HCT116 (cell line): ENCODE data around the gene EEF1A2. TPM values are rescaled to one million over a fixed set of nuclear protein-coding genes. Genes with fewer than 3 reads are reported as not detected.

ENCODE experiments used
- ATAC-seq: fragments of 200-7000 bp; cut with Tn5 transposase; 2 replicates; pipeline ENCODE4 v1.9.1; 2020; ENCODE audit warnings: mild to moderate bottlenecking, moderate library complexity
- BruUV-seq: library from RNA; stranded (reverse); fragments of 400-500 nt; replicated peaks from 2 replicates; lab custom pipeline; 2021; lab: Mats Ljungman, UMichigan
- CTCF ChIA-PET: fragments of 300-600 bp; sonication (Branson Sonifier 250); formaldehyde crosslinking; loops from one replicate; lab custom pipeline; 2021; ENCODE audit warnings: antibody characterized with exemption; lab: Charles Lee
- POLR2A ChIA-PET: fragments of 300-600, 350-600 bp; sonication (Branson Sonifier 250); formaldehyde crosslinking; loops from one replicate; lab custom pipeline; 2021; ENCODE audit warnings: antibody characterized with exemption; lab: Charles Lee
- RAD21 ChIA-PET, 2 experiments: fragments of 300-600 bp; sonication (Branson Sonifier 250); formaldehyde crosslinking; loops; one replicate each; lab custom pipeline; 2023; ENCODE audit warnings: low total read pairs in 2 of 2; ENCODE audit not compliant: uncharacterized antibody in 2 of 2, unreplicated experiment in 2 of 2, low non-redundant PET in 1 of 2; lab: Charles Lee
- DNase-seq: peaks from one replicate; pipeline ENCODE4 v3.0.0-alpha.2; 2010; ENCODE audit warnings: low read depth, low spot score
- H2AFZ ChIP-seq: fragments of 200-600 bp; shearing (Covaris generic), sonication (generic); 2 replicates; pipeline ENCODE4 v1.6.1; 2017; ENCODE audit warnings: low read depth, mixed run types, mixed read lengths, antibody characterized with exemption, low read length; ENCODE audit not compliant: poor library complexity, severe bottlenecking
- H3K27ac ChIP-seq: 2 replicates; pipeline ENCODE4 v1.5.1; 2012; ENCODE audit warnings: low read depth, low read length
- H3K27me3 ChIP-seq: fragments of 200-600 bp; sonication (generic); 2 replicates; pipeline ENCODE4 v1.6.1; 2016; ENCODE audit warnings: mixed run types, low read length, mixed read lengths; ENCODE audit not compliant: insufficient read depth
- H3K36me3 ChIP-seq, 2 experiments: fragments of 200-500 bp in 1 of 2; fragments of 200-600 bp in 1 of 2; sonication (Bioruptor generic) in 1 of 2; sonication (generic) in 1 of 2; 2 replicates each; pipeline versions ENCODE4 v1.5.1 to v1.6.1; 2014 to 2016; ENCODE audit warnings: low read length in 2 of 2, inconsistent platforms in 1 of 2, mixed read lengths in 1 of 2, mixed run types in 1 of 2; ENCODE audit not compliant: insufficient read depth in 2 of 2, control insufficient read depth in 1 of 2
- H3K4me1 ChIP-seq, 2 experiments: fragments of 200-600 bp in 1 of 2; sonication (generic) in 1 of 2; 2 replicates each; pipeline versions ENCODE4 v1.5.1 to v1.6.1; 2012 to 2017; ENCODE audit warnings: low read length in 2 of 2, inconsistent platforms in 1 of 2, mild to moderate bottlenecking in 1 of 2, mixed read lengths in 1 of 2, mixed run types in 1 of 2, moderate library complexity in 1 of 2; ENCODE audit not compliant: insufficient read depth in 2 of 2, control insufficient read depth in 1 of 2
- H3K4me2 ChIP-seq: fragments of 200-600 bp; sonication (generic); 2 replicates; pipeline ENCODE4 v1.6.1; 2017; ENCODE audit warnings: mixed run types, low read length, mixed read lengths
- H3K4me3 ChIP-seq, 2 experiments: fragments of 200-600 bp in 1 of 2; sonication (generic) in 1 of 2; replicated peaks in 1 of 2; 2 replicates each; pipeline ENCODE4 v1.5.1; 2011 to 2016; ENCODE audit warnings: low read length in 2 of 2, control low read depth in 1 of 2, low read depth in 1 of 2, mild to moderate bottlenecking in 1 of 2, mixed read lengths in 1 of 2, mixed run types in 1 of 2
- H3K79me2 ChIP-seq: fragments of 200-600 bp; sonication (generic); 2 replicates; pipeline ENCODE4 v1.6.1; 2017; ENCODE audit warnings: mild to moderate bottlenecking, mixed run types, low read length, moderate library complexity, mixed read lengths; ENCODE audit not compliant: insufficient read depth
- H3K9ac ChIP-seq: fragments of 200-600 bp; sonication (generic); 2 replicates; pipeline ENCODE4 v1.6.1; 2016; ENCODE audit warnings: low read length, mixed read lengths
- H3K9me2 ChIP-seq: fragments of 200-600 bp; sonication (generic), shearing (Covaris generic); 2 replicates; pipeline ENCODE4 v1.6.1; 2017; ENCODE audit warnings: mixed run types, mild to moderate bottlenecking, moderate library complexity; ENCODE audit not compliant: insufficient read depth
- H3K9me3 ChIP-seq, 2 experiments: fragments of 200-500 bp in 1 of 2; fragments of 200-600 bp in 1 of 2; sonication (Bioruptor generic) in 1 of 2; sonication (generic) in 1 of 2; 2 replicates each; pipeline ENCODE4 v1.6.1; 2014 to 2017; ENCODE audit warnings: low read length in 2 of 2, mixed read lengths in 2 of 2, inconsistent platforms in 1 of 2, low read depth in 1 of 2, mild to moderate bottlenecking in 1 of 2, mixed run types in 1 of 2, moderate library complexity in 1 of 2; ENCODE audit not compliant: control insufficient read depth in 1 of 2, insufficient read depth in 1 of 2
- H4K20me1 ChIP-seq: fragments of 200-600 bp; sonication (generic), shearing (Covaris generic); 2 replicates; pipeline ENCODE4 v1.6.1; 2017; ENCODE audit warnings: mixed run types, mild to moderate bottlenecking, moderate library complexity; ENCODE audit not compliant: insufficient read depth
- ATF3 ChIP-seq: IDR thresholded peaks from 2 replicates; pipeline ENCODE4 v1.6.1; 2012
- CBX3 ChIP-seq: IDR thresholded peaks from 2 replicates; pipeline ENCODE4 v1.6.1; 2012; ENCODE audit warnings: low read depth
- CEBPB ChIP-seq: IDR thresholded peaks from 2 replicates; pipeline ENCODE4 v1.6.1; 2012; ENCODE audit warnings: low read depth
- CTCF ChIP-seq, 3 experiments: fragments of 200-600 bp in 1 of 3; sonication (generic) in 1 of 3; IDR thresholded peaks in 2 of 3; conservative IDR thresholded peaks in 1 of 3; 2 replicates each; pipeline ENCODE4 v1.5.1; 2012 to 2017; ENCODE audit warnings: low read depth in 2 of 3, low read length in 2 of 3, antibody characterized with exemption in 1 of 3, borderline replicate concordance in 1 of 3, control low read depth in 1 of 3, mild to moderate bottlenecking in 1 of 3, mixed read lengths in 1 of 3, mixed run types in 1 of 3, moderate library complexity in 1 of 3; ENCODE audit not compliant: insufficient read depth in 1 of 3
- EGR1 ChIP-seq: IDR thresholded peaks from 2 replicates; pipeline ENCODE4 v1.6.1; 2012; ENCODE audit warnings: low read depth
- ELF1 ChIP-seq: IDR thresholded peaks from 2 replicates; pipeline ENCODE4 v1.6.1; 2012; ENCODE audit warnings: low read depth, borderline replicate concordance
- EZH2phosphoT487 ChIP-seq: fragments of 200-600 bp; IDR thresholded peaks from 2 replicates; pipeline ENCODE4 v1.6.1; 2018; ENCODE audit warnings: antibody characterized with exemption, borderline replicate concordance
- FOSL1 ChIP-seq: IDR thresholded peaks from 2 replicates; pipeline ENCODE4 v1.6.1; 2012; ENCODE audit warnings: low read depth
- MAX ChIP-seq: IDR thresholded peaks from 2 replicates; pipeline ENCODE4 v1.6.1; 2012
- POLR2A ChIP-seq: IDR thresholded peaks from 2 replicates; pipeline ENCODE4 v1.7.0; 2011; ENCODE audit warnings: borderline replicate concordance; ENCODE audit not compliant: insufficient read depth, insufficient read length; ENCODE audit errors: extremely low read depth
- POLR2AphosphoS5 ChIP-seq: IDR thresholded peaks from 2 replicates; pipeline ENCODE4 v1.6.1; 2011; ENCODE audit warnings: mild to moderate bottlenecking, low read depth, low read length, moderate library complexity
- RAD21 ChIP-seq: IDR thresholded peaks from 2 replicates; pipeline ENCODE4 v1.6.1; 2012; ENCODE audit warnings: low read depth, mild to moderate bottlenecking
- REST ChIP-seq: IDR thresholded peaks from 2 replicates; pipeline ENCODE4 v1.6.1; 2012; ENCODE audit warnings: low read depth
- SIN3A ChIP-seq: IDR thresholded peaks from 2 replicates; pipeline ENCODE4 v1.6.1; 2012; ENCODE audit warnings: low read depth
- SP1 ChIP-seq: IDR thresholded peaks from 2 replicates; pipeline ENCODE4 v1.6.1; 2012; ENCODE audit warnings: low read depth
- TCF7L2 ChIP-seq: IDR thresholded peaks from 2 replicates; pipeline ENCODE4 v1.7.0; 2011; ENCODE audit warnings: borderline replicate concordance, inconsistent platforms; ENCODE audit not compliant: insufficient read depth, insufficient read length; ENCODE audit errors: extremely low read depth
- YY1 ChIP-seq: IDR thresholded peaks from 2 replicates; pipeline ENCODE4 v1.6.1; 2011; ENCODE audit warnings: low read length, low read depth, moderate library complexity, mild to moderate bottlenecking; ENCODE audit not compliant: insufficient replicate concordance; ENCODE audit errors: extremely low read depth
- ZBTB33 ChIP-seq: IDR thresholded peaks from 2 replicates; pipeline ENCODE4 v1.6.1; 2011; ENCODE audit warnings: mild to moderate bottlenecking, low read length, moderate library complexity; ENCODE audit not compliant: insufficient replicate concordance; ENCODE audit errors: extremely low read depth
- ZFX ChIP-seq: fragments of 450-650 bp; IDR thresholded peaks from 2 replicates; pipeline ENCODE4 v1.6.1; 2017
- intact Hi-C: fragments of 100-400 bp; cut with micrococcal nuclease; formaldehyde crosslinking; loops from 2 replicates; pipeline ENCODE4 v1.10.0; 2022
- total RNA-seq: library from RNA; stranded (reverse); gene quantifications from one replicate; pipeline ENCODE4 v1.2.1, GENCODE V29; 2021; ENCODE audit not compliant: unreplicated experiment

The EEF1A2 gene
- total RNA-seq, 1 experiment from 2014 or later: 454 TPM

- no peak for TF ChIP-seq TCF7L2
- TF ChIP-seq, all 23 proteins: peak for 0
Measured at GRCh38 chr20:63504642-63505041, 5.8 kb upstream of the EEF1A2 start (continued).

- no peak for ATAC-seq
- Histone ChIP-seq H3K4me3 (no peak overlapping the region), H3K27ac (no peak overlapping the region), H3K4me1 (peaks cover 12 to 22% of the 10 kb centered on the region in 2 experiments), H3K9me3 (no peaks in the 10 kb centered on the region; a peak in 1 of 4 replicates), H3K9me2 (no peaks in the 10 kb centered on the region), H3K79me2 (peaks cover under 1% of the 10 kb centered on the region; the same call in 1 of the 2 replicates), H3K36me3 (no peaks in the 10 kb centered on the region), H3K27me3 (no peaks in the 10 kb centered on the region), H2AFZ (no peak overlapping the region), H4K20me1 (no peaks in the 10 kb centered on the region), H3K4me2 (no peak overlapping the region), H3K9ac (no peak overlapping the region)
- POLR2A ChIA-PET: interaction anchor here (1.3 kb wide), 1 partner anchor 17 kb away, joined by 3 read pairs; the partner anchor contains the start of gene PPDPF
- no peak for TF ChIP-seq SIN3A
- no peak for TF ChIP-seq REST
- TF ChIP-seq CEBPB: no peak
- no peak for TF ChIP-seq RAD21
- TF ChIP-seq SP1: no peak
- TF ChIP-seq FOSL1: no peak
- TF ChIP-seq ELF1: no peak
- no peak for TF ChIP-seq POLR2A
- no peak for TF ChIP-seq POLR2AphosphoS5
- TF ChIP-seq CTCF (IDR thresholded peaks at IDR 0.05 in 2 of 3, conservative IDR thresholded peaks at IDR 0.05 in 1 of 3; ENCODE audit: borderline replicate concordance in 1 of 3, insufficient read depth in 1 of 3, low read depth in 2 of 3, low read length in 2 of 3): no peak
- no peak for TF ChIP-seq EGR1
- no peak for TF ChIP-seq EZH2phosphoT487
- no peak for TF ChIP-seq ZFX
- no peak for TF ChIP-seq ZBTB33
- TF ChIP-seq MAX: no peak
- no peak for TF ChIP-seq ATF3
- no peak for TF ChIP-seq YY1
- TF ChIP-seq CBX3: no peak
- no peak for DNase-seq
- RAD21 ChIA-PET: no interaction called here
- intact Hi-C loops: no loop called here
- BruUV-seq: no TSS peak
- CTCF ChIA-PET: no interaction called here
Measured at GRCh38 chr20:63503524-63503923, 4.6 kb upstream of the EEF1A2 start.
